GM10266 (cell line): ENCODE data around the gene DAPK2.
"Not testable (repeated sequence)": the region's sequence is repeated elsewhere in the genome, so short reads cannot be mapped to it uniquely, and the experiment has no call there.

Experiments
- DNase-seq: peaks from one replicate; pipeline ENCODE4 v3.0.0; 2012; ENCODE audit errors: extremely low spot score
- TF ChIP-seq, protein P1 (sequence below): IDR thresholded peaks from 2 replicates; pipeline ENCODE4 v1.5.1; 2012; ENCODE audit warnings: mild to moderate bottlenecking, low read depth; ENCODE audit not compliant: control insufficient read depth, insufficient read depth; ENCODE audit errors: missing control alignments

Gene DAPK2

DNA sequence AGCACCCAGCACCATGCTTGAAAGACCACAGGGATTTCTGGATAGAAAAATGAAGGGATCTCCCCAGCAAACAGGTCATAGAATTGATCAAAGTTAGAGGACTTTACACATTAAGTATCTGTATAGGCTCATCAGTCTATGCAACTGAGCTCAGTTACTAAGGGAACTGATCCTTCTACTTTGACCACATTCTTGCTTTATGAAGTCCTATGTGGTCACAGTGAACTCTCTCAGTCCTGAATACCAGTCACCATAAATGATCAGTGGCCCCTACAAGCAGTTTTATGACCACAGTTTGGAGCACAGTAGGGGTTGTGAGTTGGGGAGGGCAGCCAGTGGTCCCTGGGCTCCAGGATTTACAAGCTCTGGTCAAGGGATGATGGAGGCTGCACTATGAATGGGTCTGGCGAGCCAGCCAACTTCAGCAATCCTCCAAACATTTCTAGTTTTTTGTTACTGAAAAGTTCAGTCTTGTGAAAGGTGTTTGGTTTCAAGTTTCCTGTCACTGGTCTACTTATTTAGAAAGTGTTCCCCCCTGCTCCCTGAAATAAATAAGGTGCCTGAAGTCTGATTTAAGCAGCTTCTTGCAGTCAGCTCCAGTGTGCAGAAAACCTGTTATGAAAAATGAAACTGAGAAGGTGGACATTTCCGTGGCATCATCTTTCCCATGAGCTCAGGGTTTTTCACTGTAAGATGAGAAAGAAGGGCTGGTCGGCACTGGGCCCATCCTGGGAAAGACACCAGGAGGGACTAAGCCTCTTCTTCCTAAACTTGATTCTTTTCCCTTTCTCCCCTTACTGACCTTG is 75.5 kb downstream of the DAPK2 start:
- DNase-seq: peak; percentile 73
- TF ChIP-seq, protein P1, sequence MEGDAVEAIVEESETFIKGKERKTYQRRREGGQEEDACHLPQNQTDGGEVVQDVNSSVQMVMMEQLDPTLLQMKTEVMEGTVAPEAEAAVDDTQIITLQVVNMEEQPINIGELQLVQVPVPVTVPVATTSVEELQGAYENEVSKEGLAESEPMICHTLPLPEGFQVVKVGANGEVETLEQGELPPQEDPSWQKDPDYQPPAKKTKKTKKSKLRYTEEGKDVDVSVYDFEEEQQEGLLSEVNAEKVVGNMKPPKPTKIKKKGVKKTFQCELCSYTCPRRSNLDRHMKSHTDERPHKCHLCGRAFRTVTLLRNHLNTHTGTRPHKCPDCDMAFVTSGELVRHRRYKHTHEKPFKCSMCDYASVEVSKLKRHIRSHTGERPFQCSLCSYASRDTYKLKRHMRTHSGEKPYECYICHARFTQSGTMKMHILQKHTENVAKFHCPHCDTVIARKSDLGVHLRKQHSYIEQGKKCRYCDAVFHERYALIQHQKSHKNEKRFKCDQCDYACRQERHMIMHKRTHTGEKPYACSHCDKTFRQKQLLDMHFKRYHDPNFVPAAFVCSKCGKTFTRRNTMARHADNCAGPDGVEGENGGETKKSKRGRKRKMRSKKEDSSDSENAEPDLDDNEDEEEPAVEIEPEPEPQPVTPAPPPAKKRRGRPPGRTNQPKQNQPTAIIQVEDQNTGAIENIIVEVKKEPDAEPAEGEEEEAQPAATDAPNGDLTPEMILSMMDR: no peak

DNA sequence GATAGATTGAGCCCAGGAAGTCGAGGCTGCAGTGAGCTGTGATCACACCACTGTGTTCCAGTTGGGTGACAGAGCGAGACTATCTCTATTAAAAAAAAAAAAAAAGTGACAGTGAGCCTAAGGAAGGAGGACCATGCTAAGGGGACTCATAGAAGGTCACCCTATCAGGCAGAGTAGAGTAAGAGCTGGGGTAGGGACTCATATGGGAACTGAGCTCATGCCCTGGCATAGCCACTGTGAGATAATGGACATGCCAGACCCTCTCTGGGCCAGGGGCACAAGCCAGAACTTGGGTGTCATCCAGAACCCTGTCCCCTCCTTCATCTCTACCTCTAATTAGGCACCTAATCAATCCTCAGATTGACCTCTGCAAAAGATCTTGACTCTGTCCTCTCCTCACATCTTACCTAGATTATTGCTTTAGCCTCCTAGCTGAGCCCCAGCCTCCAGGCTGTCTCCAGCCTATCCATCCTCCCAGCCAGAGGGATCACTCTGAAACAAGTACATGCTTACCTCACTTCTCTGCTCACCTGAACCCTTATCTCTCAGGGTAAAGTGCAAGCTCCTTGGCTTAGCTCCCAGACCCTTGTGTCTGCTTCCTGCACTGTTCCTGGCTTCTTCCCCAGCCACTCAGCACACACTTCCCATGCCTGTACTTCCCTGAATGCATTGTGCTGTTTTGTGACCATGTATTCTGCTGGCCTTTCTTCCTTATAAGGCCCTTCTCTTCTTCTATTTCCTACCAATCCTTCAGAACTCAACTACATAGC is 76.4 kb downstream of the DAPK2 start:
- TF ChIP-seq, protein P1: no peak
- DNase-seq: no peak

DNA sequence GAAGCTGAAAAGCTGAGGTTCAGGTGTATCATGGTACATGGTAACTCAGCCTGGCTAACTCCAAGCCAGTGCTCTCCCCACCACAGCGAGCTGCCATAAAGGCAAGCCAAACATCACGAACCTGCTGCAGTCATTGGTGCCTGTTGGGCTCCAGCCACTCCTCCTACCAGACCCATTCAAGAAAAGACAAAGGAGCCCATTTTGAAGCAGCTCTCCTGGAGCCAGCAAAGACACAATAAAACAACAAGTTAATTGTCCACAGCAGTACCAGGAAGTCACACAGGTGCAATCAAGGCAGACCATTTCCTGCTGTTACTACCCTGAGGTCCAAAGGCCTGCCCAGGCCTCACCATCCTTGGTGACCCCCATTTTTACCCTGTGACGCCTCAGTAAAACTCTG is 77.6 kb downstream of the DAPK2 start:
- TF ChIP-seq, protein P1: no peak
- DNase-seq: no peak

DNA sequence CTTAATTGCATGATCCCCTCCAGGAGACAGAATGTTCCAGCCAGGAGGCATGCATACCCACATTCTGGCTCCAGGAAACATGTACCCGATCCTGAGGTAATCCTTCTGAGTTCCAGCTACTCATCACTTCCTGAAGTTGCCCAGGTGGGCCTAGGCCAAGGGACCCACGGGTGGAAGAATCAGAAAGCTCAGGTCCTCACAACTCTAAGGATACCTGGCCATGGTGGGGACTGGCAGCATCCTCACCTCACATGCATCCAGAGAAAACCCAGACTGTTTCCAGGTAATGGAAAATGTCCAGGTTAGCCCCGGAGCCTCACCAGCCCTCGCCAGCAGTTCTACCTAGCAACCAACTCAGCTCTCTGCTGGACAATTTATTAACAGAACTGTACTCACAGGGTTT is 78.2 kb downstream of the DAPK2 start:
- no peak for DNase-seq
- TF ChIP-seq, protein P1: no peak

DNA sequence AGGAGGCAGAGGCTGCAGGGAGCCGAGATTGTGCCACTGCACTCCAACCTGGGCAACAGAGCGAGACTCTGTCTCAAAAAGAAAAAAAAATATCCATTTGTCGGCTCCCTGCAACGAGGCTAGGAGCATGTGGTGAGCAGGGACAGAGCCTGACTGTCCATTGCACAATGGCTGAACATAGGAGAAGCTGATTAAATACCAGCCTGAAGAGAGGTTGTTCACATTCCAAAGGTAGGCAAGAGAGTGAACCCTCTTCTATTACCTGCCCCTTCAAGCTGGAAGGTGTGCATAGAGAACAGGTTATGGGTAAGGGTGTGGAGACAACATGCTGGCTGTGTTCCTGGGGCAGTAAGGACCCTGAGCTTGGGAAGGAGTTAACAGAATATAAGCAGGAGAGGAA is 78.7 kb downstream of the DAPK2 start:
- DNase-seq: no peak
- TF ChIP-seq, protein P1: no peak

DNA sequence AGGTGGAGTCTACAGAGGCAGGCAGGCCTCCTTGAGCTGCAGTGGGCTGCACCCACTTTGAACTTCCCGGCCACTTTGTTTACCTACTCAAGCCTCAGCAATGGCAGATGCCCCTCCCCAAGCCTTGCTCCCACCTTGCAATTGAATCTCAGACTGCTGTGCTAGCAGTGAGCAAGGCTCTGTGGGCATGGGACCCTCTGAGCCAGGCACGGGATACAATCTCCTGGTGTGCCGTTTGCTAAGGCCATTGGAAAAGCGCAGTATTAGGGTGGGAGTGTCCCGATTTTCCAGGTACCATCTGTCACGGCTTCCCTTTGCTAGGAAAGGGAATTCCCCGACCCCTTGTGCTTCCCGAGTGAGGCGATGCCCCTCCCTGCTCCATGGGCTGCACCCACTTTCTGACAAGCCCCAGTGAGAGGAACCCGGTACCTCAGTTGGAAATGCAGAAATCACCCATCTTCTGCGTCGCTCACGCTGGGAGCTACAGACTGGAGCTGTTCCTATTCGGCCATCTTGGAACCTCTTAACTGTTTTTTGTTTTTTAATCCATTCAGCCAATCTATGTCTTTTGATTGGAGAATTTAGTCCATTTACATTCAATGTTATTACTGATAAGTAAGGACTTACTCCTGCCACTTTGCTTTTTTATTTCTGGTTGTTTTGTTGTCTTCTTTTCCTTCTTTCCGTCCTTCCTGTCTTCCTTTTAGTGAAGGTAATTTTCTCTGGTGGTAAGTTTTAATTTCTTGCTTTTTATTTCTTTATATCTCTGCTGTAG is 83.2 kb downstream of the DAPK2 start:
- not testable (repeated sequence) for DNase-seq

DNA sequence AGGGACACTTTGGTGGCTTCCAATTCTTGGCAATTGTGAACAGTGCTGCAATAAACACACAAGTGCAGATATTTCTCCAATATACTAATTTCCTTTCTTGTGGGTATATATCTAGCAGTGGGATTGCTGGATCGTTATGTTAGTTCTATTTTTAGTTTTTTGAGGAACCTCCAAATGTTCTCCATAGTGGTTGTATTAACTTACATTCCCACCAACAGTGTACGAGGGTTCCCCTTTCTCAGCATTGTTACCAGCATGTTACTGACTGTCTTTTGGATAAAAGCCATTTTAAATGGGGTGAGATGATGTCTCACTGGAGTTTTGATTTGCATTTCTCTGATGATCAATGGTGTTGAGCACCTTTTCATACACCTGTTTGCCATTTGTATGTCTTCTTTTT is 92.8 kb downstream of the DAPK2 start:
- DNase-seq: no peak
- TF ChIP-seq, protein P1: no peak
